Activated naive CD8-positive, alpha-beta T cell treated with anti-CD3 and anti-CD28 coated beads, Interleukin-2, amount 50 U/mL, for 24 hours (primary cell): Measurements from ENCODE around the gene KRT4.
"Not testable (repeated sequence)": the region's sequence is repeated elsewhere in the genome, so short reads cannot be mapped to it uniquely, and the experiment has no call there.

Source experiments
- ATAC-seq: fragments of 150-1000 bp; cut with Tn5 transposase; one replicate; pipeline ENCODE4 v1.10.0; 2021
- DNase-seq: peaks from one replicate; pipeline ENCODE4 v3.0.0; 2021
- H3K27ac Mint-ChIP-seq: one replicate; pipeline ENCODE4 v1.8.0; 2021; ENCODE audit warnings: mild to moderate bottlenecking, mixed read lengths
- H3K27me3 Mint-ChIP-seq: one replicate; pipeline ENCODE4 v1.8.0; 2021; ENCODE audit warnings: mixed read lengths
- H3K36me3 Mint-ChIP-seq: one replicate; pipeline ENCODE4 v1.8.0; 2021; ENCODE audit warnings: low read depth, mixed read lengths
- H3K4me1 Mint-ChIP-seq: one replicate; pipeline ENCODE4 v1.8.0; 2021; ENCODE audit warnings: mixed read lengths
- H3K4me3 Mint-ChIP-seq: one replicate; pipeline ENCODE4 v1.8.0; 2021; ENCODE audit warnings: mild to moderate bottlenecking, moderate library complexity, mixed read lengths
- H3K9me3 Mint-ChIP-seq: one replicate; pipeline ENCODE4 v1.8.0; 2021; ENCODE audit warnings: mixed read lengths

KRT4 gene

GRCh38 chr12:52813885-52814709 lies at the start of gene KRT4:
Gene KRT4 (minus strand): TSS chr12:52814116. CDS start chr12:52814058, 58 bp downstream.
- ATAC-seq, result no peak
- Mint-ChIP-seq H3K4me1 (peaks cover 10% of the 10 kb centered on the region), H3K4me3 (no peak within 1 kb of the TSS), H3K27ac (no peak within 1 kb of the TSS), H3K27me3 (no peaks in the 10 kb centered on the region), H3K9me3 (no peaks in the 10 kb centered on the region), H3K36me3 (no peaks in the 10 kb centered on the region)
- DNase-seq, result no peak

GRCh38 chr12:52862023-52862422 lies 48.1 kb upstream of the KRT4 start:
- ATAC-seq (no peak), DNase-seq (no peak)
- Mint-ChIP-seq H3K4me3 (no peak overlapping the region), H3K4me1 (peaks cover 1% of the 10 kb centered on the region), H3K36me3 (no peaks in the 10 kb centered on the region), H3K9me3 (no peaks in the 10 kb centered on the region), H3K27ac (no peak overlapping the region), H3K27me3 (peaks cover 1% of the 10 kb centered on the region)

GRCh38 chr12:52861511-52861910 lies 47.6 kb upstream of the KRT4 start:
- no peak for ATAC-seq
- no peaks in the 10 kb centered on the region for H3K36me3 Mint-ChIP-seq

GRCh38 chr12:52860102-52860823 lies 46.3 kb upstream of the KRT4 start:
- H3K27ac Mint-ChIP-seq, result no peak overlapping the region
- ATAC-seq, result no peak
- no peaks in the 10 kb centered on the region for H3K4me1 Mint-ChIP-seq
- no peaks in the 10 kb centered on the region for H3K36me3 Mint-ChIP-seq
- no peak for DNase-seq
- H3K9me3 Mint-ChIP-seq, result no peaks in the 10 kb centered on the region
- H3K27me3 Mint-ChIP-seq, result peaks cover 1% of the 10 kb centered on the region
- H3K4me3 Mint-ChIP-seq, result no peak overlapping the region

More at GRCh38 chr12:52861511-52861910, 47.6 kb upstream of the KRT4 start:
- H3K9me3 Mint-ChIP-seq, result no peaks in the 10 kb centered on the region
- no peaks in the 10 kb centered on the region for H3K4me1 Mint-ChIP-seq
- no peak overlapping the region for H3K27ac Mint-ChIP-seq
- peaks cover 1% of the 10 kb centered on the region for H3K27me3 Mint-ChIP-seq
- no peak overlapping the region for H3K4me3 Mint-ChIP-seq
- DNase-seq, result no peak

- no peaks in the 10 kb centered on the region for H3K4me1 Mint-ChIP-seq
- H3K27ac Mint-ChIP-seq, result no peak overlapping the region
- H3K9me3 Mint-ChIP-seq, result no peaks in the 10 kb centered on the region
- peaks cover 6% of the 10 kb centered on the region for H3K27me3 Mint-ChIP-seq
- H3K4me3 Mint-ChIP-seq, result no peak overlapping the region
- ATAC-seq (no peak), DNase-seq (no peak)
- no peaks in the 10 kb centered on the region for H3K36me3 Mint-ChIP-seq
These were observed 43.6 kb upstream of the KRT4 start for GRCh38 chr12:52857500-52857899.

- Mint-ChIP-seq H3K27ac (no peak overlapping the region), H3K27me3 (peaks cover 6% of the 10 kb centered on the region), H3K4me1 (no peaks in the 10 kb centered on the region), H3K9me3 (no peaks in the 10 kb centered on the region), H3K36me3 (no peaks in the 10 kb centered on the region), H3K4me3 (no peak overlapping the region)
- DNase-seq, result no peak
- no peak for ATAC-seq
These were observed 42.9 kb upstream of the KRT4 start for GRCh38 chr12:52856787-52857186.

- not testable (repeated sequence) for H3K27me3 Mint-ChIP-seq, ATAC-seq
These were observed 42.2 kb upstream of the KRT4 start for GRCh38 chr12:52856077-52856476.

GRCh38 chr12:52851787-52852186 lies 37.9 kb upstream of the KRT4 start:
- Mint-ChIP-seq H3K4me3 (no peak overlapping the region), H3K27me3 (peaks cover 6% of the 10 kb centered on the region), H3K4me1 (peaks cover 11% of the 10 kb centered on the region), H3K9me3 (no peaks in the 10 kb centered on the region), H3K36me3 (no peaks in the 10 kb centered on the region), H3K27ac (no peak overlapping the region)
- DNase-seq, result no peak
- ATAC-seq, result no peak

More at GRCh38 chr12:52856077-52856476, 42.2 kb upstream of the KRT4 start:
- not testable (repeated sequence) for H3K9me3 Mint-ChIP-seq, H3K36me3 Mint-ChIP-seq, DNase-seq, H3K27ac Mint-ChIP-seq, H3K4me1 Mint-ChIP-seq, H3K4me3 Mint-ChIP-seq

- Mint-ChIP-seq H3K4me3 (no peak overlapping the region), H3K27me3 (peaks cover 12% of the 10 kb centered on the region), H3K4me1 (peaks cover 15% of the 10 kb centered on the region), H3K36me3 (no peaks in the 10 kb centered on the region), H3K9me3 (no peaks in the 10 kb centered on the region), H3K27ac (no peak overlapping the region)
- no peak for ATAC-seq
- no peak for DNase-seq
These were observed 36.8 kb upstream of the KRT4 start for GRCh38 chr12:52850681-52851080.

GRCh38 chr12:52849511-52849910 lies 35.6 kb upstream of the KRT4 start:
- Mint-ChIP-seq H3K36me3 (no peaks in the 10 kb centered on the region), H3K27ac (no peak overlapping the region), H3K27me3 (peaks cover 12% of the 10 kb centered on the region), H3K9me3 (no peaks in the 10 kb centered on the region), H3K4me1 (peaks cover 15% of the 10 kb centered on the region), H3K4me3 (no peak overlapping the region)
- ATAC-seq (no peak), DNase-seq (no peak)

GRCh38 chr12:52848661-52849255 lies 34.8 kb upstream of the KRT4 start, which contains the start of gene KRT78:
Gene KRT78 (minus strand): TSS chr12:52848994. CDS start chr12:52848930, 64 bp downstream.
- no peaks in the 10 kb centered on the region for H3K36me3 Mint-ChIP-seq
- DNase-seq (no peak), ATAC-seq (no peak)
- H3K4me3 Mint-ChIP-seq, result no peak within 1 kb of the TSS
- no peak within 1 kb of the TSS for H3K27ac Mint-ChIP-seq
- H3K4me1 Mint-ChIP-seq, result peaks cover 15% of the 10 kb centered on the region
- H3K9me3 Mint-ChIP-seq, result no peaks in the 10 kb centered on the region
- H3K27me3 Mint-ChIP-seq, result peaks cover 12% of the 10 kb centered on the region

GRCh38 chr12:52847335-52848102 lies 33.6 kb upstream of the KRT4 start:
- no peak for DNase-seq
- Mint-ChIP-seq H3K4me1 (peaks cover 16% of the 10 kb centered on the region), H3K27ac (no peak overlapping the region), H3K4me3 (no peak overlapping the region), H3K36me3 (no peaks in the 10 kb centered on the region), H3K9me3 (no peaks in the 10 kb centered on the region), H3K27me3 (peaks cover 9% of the 10 kb centered on the region)
- peak; percentile 66 for ATAC-seq

- Mint-ChIP-seq H3K4me3 (no peak overlapping the region), H3K9me3 (no peaks in the 10 kb centered on the region), H3K36me3 (no peaks in the 10 kb centered on the region), H3K27me3 (peaks cover 9% of the 10 kb centered on the region), H3K27ac (peak overlapping the region; percentile 7), H3K4me1 (peaks cover 21% of the 10 kb centered on the region)
- ATAC-seq, result no peak
- no peak for DNase-seq
These were observed 32.5 kb upstream of the KRT4 start for GRCh38 chr12:52846356-52846970.

GRCh38 chr12:52845946-52846345 lies 32.0 kb upstream of the KRT4 start:
- peaks cover 21% of the 10 kb centered on the region for H3K4me1 Mint-ChIP-seq
- ATAC-seq (no peak), DNase-seq (no peak)
- no peak overlapping the region for H3K27ac Mint-ChIP-seq
- no peaks in the 10 kb centered on the region for H3K36me3 Mint-ChIP-seq
- no peak overlapping the region for H3K4me3 Mint-ChIP-seq
- H3K9me3 Mint-ChIP-seq, result no peaks in the 10 kb centered on the region
- peaks cover 9% of the 10 kb centered on the region for H3K27me3 Mint-ChIP-seq
